CD4-positive, alpha-beta T cell treated with Interleukin-6 for 4 hours (primary cell): ENCODE data around the gene KCNMA1.

Source experiments
- DNase-seq: peaks from one replicate; pipeline ENCODE4 v3.0.0-alpha.2; 2020; ENCODE audit warnings: mixed read lengths

KCNMA1 gene

DNA sequence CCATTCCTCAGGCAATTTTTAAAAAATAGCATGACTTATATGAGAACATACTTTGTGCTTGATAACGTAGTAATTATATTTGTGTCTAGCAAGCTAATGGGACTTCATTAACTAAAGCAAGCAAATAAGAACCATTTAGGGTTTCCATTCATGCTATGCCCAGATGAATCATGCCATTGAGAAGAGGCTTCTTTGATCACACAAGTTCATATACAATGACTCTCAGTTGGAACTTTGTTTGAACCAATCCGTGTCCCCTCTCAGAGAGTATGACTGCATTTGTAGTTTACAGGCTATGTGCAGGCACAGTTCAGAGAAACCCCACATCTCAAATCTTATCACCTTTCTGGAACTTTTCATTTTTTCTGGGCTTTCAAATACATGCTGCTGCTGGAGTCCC, 614.2 kb downstream of the KCNMA1 start:
- DNase-seq, result no peak

DNA sequence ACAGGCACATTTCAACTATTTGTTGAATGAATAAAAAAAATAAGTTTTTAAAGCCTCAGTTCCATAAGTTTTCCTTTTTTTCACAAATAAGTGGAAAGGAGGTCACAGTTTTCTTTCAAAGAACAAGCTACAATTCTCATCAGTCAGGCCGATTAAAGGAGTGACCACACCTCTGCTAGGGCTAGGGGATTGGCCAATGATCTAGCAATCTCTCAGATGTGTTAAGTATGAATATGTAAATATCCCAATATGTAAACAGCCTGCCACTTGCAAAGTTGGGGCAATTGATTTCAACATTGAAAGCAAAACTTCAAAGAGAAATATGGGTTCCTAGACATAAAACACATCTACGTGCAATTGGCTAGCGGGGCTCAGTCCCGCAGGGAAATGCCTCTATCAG, 614.9 kb downstream of the KCNMA1 start:
- DNase-seq, result no peak

DNA sequence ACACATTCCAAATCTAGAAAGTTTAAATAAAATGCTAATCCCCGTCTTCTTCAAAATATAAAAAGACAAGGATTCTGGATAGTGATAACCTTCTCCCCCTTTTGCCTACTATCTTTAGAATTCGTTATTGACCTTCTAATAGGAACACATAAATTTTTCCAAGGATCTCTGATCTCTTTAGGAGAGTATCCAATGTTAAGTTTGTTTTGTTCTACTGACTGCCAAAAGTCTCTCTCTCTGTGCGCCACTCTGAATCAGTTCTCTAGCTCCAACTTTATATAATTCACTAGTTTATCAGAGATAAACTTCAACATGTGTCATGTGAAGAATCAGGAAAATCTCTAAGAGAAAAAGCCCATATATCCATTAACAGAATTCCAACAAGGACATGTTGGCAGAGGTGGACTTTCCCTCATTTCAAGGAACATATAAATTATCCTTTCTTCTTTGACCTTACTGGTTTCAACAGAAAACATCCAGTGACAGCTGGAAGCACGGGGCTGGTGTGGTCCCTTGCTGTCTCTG, 615.6 kb downstream of the KCNMA1 start:
- DNase-seq, result no peak

DNA sequence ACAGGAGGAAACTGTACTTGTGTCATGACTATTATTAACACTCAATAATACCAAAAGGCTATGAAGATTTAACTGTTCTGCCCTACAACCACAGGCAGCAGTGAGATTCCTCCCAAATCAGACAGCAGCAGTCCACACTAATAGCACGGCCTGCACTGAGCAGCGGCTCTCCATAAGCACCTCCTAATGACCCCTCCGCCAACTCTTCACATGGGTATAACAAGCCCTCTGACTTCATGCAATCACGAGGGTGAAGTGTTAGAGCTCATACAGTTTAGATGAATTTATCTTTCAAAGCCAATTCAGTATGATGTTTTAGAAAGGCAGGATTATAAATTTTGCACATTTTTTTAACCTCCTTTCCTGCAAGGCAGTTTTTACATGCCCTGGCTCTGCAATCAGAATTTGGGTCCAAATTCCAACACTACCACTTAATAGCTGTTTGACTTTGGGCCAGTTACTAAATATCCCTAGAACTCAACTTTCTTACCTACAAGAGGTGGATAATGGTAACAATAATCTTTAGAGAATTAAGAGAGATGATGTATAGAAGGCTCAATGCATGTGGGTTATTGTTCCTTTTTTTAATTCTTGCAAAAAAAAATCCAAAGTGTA, 617.1 kb downstream of the KCNMA1 start:
- DNase-seq, result no peak

DNA sequence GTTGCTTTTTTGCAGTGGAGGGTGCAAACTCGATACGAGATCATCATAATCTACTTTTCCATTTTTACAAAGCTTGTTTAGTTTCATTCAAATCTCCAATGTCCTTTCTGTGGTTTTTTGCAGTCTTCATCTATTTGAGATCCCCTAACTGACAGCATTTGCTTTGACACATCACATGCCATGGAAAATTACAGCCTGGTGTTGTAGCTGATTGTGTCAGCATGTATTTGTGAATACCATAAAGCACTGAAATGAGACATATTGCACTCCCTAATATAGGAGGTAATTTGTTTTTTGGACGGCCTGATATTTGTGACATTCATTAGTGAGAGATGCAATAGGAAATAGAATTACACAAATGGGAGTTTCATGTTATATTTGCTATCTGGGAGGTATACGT, 620.8 kb downstream of the KCNMA1 start:
- DNase-seq, result no peak

DNA sequence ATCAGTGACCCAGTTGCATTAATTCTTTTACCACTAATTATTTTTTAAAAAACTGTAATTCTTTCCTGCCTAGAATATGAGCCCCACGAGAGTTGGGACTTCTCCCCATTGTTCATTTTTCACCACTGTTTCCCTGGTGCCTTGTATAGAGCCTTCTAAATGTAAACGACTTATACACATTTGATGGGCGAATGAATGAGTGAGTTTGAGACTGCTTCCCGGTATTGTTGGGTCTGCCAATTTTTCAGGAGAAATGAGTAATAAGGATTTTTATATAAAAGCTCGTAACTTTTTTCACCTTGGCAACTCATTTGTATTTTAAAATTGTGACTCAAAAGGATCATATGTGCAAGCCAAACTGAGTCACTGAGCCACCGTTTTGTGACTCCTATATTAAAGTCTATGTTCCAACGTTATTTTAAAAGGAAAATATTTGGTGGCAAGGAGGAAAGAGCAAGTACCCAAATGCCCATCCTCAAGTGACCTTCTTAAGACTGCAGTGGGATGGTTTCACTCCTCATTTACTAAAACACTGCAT, 621.3 kb downstream of the KCNMA1 start:
- no peak for DNase-seq

DNA sequence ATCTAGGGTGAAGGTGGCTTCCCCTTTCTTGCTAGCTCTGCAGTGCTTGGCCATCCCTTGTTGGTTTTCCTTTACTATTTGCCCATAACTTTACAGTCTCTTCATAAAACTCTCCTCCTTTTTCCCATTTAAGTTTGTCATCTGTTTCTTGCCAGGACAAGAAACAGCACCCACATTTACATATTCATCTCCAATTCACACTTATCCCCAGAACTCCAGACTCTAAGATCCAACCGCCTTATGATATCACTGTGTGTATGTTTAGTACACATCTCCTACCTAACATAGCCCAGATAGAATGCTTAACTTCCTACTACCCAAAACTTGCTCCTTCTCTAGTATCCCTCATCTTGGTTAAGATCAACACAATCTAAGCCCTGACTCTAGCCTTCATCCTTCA, 622.2 kb downstream of the KCNMA1 start:
- no peak for DNase-seq

DNA sequence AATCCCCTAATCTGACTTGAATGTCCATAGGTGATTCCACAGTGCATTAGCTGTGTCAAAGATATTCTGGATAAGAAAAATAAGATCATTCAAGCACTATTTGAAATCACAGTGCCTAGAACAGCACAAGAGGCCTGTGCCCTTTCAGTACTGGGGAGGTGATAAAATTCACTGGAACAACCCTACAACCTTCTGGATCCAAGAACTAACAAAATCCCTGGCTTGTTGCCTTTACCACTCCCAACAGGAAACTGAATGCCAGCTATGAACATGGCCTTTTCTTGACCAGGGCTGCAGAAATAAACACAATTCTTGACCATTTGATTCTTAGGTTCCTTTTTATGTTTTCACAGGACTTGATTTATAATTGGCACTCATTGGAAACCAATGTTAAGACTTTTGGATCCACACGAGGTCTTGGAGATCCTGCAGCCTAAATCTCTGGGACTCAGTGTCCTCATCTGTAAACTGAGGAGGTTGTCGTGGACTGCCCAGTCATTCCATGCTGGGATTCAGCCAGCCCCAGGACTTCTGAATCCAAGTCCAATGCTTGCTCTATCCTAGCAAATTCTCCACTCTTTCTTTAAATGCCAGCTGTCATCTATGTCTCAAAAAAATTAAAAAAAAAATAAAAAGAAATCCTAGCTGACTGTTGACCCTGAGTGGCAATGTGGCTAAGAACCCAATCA, 624.7 kb downstream of the KCNMA1 start:
- no peak for DNase-seq

DNA sequence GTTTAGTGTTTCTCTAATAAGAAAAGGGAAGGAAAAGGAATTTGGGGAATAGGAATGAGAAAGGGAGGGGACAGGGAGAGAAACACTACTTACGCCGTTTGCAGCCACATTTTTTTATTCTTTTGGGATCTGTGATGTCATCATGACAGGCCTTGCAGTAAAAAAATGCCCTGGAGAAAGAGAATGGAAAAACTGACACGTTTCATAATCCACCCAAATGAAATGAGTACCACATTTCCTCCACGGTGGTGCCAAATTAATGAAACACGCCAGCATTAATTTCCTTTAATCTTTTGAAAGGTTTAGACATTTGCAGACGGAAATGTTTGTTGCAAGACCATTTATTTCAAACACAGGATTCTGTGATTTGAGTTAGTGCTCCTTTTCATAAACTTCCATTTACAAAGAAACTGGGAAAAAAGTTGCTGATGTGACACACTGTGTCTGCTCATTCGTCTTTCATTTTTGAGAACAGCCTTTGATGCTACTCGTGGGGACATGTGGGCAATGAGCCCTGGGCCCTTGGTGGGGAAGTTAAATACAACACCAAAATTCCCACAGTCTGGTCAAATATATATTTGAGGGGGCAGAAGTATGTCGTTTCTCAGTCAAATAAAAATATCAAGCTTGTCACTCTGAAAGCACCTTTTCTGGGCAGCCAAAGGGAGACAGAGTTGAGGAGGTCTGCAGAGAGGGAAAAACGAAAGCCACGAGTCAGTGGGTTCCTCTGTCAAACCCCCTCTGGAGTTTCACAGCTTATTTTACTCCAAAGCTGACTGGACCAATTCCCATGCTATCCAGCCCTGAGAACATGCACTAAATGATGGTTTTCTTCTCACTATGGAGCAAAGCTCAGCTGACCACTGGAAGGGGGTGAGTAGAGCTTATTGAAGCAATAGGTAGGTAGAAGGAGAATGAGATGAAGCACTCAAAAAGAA, 625.5 kb downstream of the KCNMA1 start:
- no peak for DNase-seq

DNA sequence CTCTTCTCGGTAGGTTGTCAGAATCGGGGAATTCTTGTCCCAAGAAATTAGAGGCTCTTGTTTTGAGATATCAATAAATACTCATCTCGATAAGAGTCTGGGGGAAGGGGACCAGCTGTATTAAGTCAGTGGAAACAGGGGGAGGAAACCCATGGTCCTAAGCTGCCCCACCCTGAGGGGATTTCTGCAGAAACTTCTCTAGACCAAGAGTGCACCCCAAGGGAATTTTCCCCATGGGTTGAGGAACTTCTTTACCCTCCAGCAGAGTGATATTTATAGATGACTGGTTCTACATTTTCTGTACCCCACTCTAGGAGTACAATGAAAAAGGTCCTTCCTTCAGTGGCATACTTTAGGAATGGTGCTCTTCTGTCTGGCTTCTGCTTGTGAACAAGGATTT, 627.2 kb downstream of the KCNMA1 start:
- no peak for DNase-seq

DNA sequence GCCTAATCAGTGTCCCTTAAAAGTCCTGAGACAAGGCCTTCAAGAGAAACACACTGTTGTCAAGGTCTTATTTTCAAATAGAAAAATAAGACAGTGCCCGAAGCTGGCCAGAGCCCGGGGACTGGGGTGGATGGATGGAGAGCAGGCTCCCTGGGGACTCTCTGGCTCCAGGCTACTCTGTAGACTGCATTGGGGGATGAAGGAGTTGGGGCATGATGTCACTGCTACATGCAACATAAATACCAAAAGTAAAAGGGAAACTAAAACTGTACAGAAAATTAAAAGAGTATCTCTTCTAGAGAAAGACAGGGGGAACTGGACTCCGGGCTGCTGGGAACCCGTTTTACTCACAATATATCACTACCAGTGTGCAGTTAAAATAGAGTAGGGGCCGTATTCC, 629.8 kb downstream of the KCNMA1 start:
- no peak for DNase-seq

DNA sequence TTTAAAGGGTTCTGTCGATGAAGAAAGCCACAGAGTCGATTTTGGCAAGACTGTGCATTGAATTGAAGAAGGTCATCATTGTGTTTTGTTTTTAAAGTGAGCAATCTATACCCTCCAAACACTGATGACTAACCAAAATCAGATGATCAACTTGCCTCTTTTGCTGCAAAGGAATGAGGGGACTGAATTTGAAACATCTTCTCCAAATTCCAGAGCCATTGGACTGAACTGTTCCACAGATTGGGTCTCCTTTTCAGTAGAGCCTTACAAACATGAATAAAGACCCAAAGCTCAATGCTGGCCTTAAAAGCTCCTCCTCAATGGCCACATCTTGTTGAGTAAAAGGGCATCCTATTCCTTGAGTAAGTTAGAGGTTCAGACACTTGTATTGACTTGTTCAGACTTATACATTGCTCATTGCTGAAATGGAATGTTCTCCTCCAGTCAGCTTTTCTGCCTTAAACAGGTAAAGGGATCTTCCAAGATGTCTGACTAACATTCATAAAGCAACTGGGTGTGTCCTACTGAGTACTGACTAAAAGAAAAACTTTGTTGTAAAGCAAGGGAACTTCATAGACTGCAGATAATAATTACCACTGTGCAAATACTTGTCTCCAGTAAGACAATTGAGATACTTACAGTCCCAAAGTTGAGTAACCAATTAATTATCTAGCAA, 630.6 kb downstream of the KCNMA1 start:
- DNase-seq, result no peak

DNA sequence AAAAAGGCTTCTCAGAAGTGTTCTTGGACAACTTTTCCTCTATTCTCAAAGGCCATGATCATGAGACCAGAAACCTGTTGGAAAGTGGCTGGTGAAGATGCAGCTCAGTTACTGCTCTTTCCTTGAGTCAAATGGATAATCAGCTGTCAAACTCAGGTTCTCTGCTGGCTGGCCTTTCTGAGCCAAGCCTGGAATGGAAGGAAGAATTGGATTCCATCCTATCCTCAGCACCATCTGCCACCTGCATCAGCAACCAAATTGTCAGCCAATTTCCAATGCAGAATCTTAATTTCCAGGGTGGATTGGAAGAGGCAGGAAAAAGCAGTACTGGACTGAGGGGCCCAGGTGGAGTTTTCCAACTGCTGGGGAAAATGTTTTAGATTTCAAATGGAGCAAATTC, 631.7 kb downstream of the KCNMA1 start:
- DNase-seq, result no peak

DNA sequence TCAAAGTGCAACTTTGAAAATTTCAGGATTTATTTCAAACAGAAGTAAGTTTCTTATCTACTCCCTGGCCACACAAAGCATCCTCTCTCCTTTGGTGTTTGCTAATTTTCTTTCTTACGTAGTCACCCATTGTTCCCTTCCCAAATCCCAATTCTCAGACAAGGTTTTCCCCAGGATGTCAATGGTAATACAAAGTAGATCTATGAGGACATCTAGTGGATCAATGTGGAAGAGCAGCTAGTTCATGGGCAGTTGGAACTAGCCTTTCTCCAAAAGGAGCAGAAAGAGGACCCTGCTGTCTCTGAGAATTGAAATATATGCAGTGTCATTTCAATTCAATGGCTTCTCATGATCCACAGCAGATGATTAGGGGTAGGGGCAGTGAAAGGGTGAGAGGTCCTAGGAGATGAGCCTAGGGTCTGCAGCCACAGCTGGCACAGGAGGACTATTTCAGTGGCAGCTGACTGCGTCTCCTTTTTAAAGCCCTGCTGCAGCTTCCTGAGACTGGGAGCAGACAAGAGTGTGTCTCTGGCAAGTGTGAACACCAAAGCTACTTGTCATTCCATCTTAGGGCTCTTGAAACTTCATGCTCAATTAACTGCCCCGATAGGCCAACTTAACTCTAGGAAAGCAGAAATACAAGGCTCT, 632.6 kb downstream of the KCNMA1 start:
- DNase-seq, result no peak

DNA sequence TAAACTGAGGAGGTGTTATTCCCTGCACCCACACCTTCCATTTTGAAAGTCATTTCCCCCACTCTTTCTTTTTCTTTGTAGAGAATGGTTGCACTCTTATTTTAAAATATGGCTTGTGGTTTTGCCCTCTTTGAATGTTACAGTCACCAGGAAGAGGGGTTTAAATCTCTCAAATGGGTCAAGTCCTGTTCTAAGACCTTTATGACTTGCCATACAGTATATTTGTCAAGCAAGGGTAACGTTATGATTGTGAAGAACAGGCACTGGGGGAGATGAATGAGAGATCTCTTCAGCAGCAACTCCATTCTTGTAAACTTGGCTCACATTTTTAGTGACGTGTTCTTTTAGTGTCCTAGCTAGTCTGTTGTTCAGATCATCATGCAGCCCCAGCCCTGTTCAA, 634.7 kb downstream of the KCNMA1 start:
- no peak for DNase-seq

DNA sequence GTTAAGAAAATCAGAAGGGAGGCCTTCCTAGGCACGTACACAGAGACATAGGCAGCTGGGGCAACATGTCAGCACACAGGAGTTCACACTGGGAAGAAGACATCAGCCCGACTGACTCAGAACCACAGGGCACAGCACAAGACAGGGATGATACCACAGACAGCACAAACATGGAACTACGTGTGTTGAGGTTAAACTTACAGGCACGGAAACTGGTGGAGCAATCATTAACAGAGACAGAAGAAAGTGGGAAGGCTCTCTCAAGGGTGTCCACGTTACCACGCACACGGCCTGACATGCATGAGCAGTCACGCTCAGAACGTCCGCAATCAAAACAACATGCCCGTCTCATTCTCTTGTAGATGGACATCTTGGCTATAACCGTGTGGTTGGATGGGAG, 636.4 kb downstream of the KCNMA1 start:
- no peak for DNase-seq

DNA sequence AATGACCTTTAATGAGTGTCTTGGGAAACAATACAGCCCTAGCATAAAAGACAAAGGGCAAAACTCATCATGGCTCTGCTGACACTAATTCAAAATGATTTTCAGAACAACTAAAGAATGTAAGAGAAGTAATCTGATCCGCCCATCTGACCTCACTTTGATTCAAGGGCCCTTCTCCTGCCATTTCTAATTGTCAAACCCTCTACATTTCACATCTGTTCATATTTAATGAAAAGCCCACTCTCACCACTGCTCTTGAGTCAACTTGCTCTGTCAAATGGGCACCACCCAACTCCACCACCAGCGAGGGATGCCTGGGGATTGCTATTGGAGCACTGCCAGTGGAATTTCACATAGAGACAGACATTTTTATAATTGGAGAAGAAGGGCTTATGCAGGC, 639.2 kb downstream of the KCNMA1 start:
- DNase-seq, result no peak

DNA sequence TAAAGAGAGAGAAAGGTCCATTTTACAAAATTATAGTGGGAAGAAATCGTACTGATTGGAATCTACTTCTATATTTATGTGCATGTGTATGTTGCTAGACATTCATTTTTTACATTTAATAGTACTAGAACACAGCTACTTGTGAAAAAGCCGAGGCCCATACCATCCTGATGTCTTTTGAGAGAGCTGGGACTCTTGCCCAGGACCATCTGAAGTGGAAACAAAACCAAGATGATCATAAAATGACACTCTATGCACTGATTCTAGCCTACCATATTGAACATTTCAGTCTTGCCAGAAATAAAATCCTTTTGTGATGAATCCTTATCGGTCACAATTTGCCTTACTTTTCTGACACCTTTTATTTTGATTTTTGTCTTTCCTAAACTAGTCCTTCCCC, 640.0 kb downstream of the KCNMA1 start:
- DNase-seq, result no peak

DNA sequence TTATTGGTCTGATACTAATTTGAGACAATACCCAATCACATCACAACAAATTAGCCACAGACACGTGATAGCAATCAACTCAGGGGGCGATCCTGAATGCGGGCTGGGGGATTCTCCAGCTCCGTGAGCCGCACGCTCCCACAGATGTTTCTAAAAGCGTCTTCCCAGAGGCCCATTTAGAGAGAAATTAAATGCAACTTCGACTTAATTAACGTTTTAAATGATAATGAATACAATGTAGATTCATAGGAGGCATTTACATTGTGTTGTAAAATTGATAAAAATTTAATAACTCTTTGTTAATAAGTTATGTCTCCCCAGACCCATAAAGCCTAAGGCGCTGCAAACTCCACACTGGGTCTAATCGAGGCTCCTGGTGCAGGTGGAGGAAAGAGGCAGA, 642.6 kb downstream of the KCNMA1 start:
- DNase-seq, result no peak

DNA sequence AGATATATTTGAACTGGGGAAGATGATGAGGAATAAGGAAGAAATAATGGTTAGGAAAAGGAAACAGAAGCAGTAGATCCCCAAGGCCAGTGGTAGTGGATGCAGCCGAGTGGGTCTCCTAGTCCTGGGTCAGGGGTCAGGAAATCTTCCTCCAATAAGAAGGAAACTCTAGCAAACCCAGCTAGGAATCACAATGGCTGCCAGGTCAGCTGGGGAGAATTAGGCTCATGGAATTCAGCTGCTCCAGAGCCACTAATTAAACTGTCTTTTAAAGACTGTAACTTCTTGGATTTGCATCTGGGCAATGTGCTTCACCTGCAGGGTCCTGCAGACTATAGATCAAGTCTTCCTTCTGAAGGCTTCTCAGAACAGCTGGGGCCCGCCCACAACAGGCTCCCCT, 644.4 kb downstream of the KCNMA1 start:
- DNase-seq, result no peak

DNA sequence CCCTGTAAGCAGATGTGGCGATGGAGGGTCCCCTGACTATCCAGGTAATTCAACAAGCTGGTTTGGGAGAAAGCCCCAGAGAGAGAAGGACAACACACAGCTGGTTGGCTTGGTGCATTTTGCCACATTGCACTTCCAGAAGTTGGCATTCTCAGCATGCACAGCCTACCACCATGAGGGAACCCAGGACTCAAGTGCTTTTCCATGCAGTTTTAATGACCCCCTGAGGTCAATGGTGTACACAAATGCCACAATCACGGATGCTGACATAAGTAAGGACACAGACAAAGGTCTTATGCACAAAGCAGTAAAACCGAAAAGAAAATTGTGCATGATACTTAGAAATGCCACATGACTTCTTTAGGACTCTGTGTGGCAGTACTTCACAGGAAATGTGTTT, 645.1 kb downstream of the KCNMA1 start:
- no peak for DNase-seq

DNA sequence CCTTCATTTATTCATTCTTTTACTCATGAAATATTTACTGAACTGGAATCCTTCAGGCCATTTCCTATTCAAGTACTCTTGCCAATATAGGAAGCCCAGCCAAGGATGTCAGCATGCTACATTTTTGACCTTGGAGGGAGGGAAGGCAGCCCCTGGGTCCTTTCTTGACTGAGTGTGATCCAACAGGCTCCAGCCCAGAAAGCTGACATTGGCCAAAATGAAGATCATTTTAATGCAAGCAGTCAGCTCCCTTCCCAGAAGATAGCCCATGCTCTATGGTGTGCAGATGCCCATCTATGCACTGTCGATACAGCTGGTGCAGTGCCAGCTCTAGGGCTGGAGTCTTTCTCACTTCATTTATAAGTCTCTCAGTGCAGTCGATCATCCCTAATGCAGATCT, 646.0 kb downstream of the KCNMA1 start:
- no peak for DNase-seq
